HepG2 (cell line): ENCODE measurements around the gene VPS13C. TPM values are rescaled to one million over a fixed set of nuclear protein-coding genes. Genes with fewer than 3 reads are reported as not detected.

Experiments used
- ATAC-seq: fragments of 200-7000 bp; cut with Tn5 transposase; 3 replicates; pipeline ENCODE4 v1.9.1; 2020; ENCODE audit warnings: mild to moderate bottlenecking, moderate library complexity
- BruUV-seq: library from RNA; stranded (reverse); fragments of 400-500 nt; replicated peaks from 2 replicates; lab custom pipeline; 2021; lab: Mats Ljungman, UMichigan
- CTCF ChIA-PET: fragments of 300-600 bp; formaldehyde crosslinking; extraction: SDS; loops from one replicate; lab custom pipeline; 2021; ENCODE audit warnings: low total read pairs, inconsistent platforms, low intra/inter-chr PET ratio; lab: Yijun Ruan, JAX
- POLR2A ChIA-PET: fragments of 350-600 bp; sonication (Branson Sonifier 250); formaldehyde crosslinking; loops from one replicate; lab custom pipeline; 2020; ENCODE audit warnings: antibody characterized with exemption, inconsistent platforms; lab: Yijun Ruan, JAX
- DNase-seq: peaks from one replicate; pipeline ENCODE4 v3.0.0-alpha.2; 2015; ENCODE audit warnings: low spot score
- FAIRE-seq: peaks from 3 replicates; lab custom pipeline; 2011; peaks lifted over from hg19 to GRCh38; lab: Jason Lieb, UNC
- H2AFZ ChIP-seq: one replicate; pipeline ENCODE4 v1.6.1; 2011; ENCODE audit warnings: low read length, inconsistent platforms
- H3K27ac ChIP-seq: fragments of 300-600 bp; 3 replicates; pipeline ENCODE4 v1.8.0; 2011; ENCODE audit warnings: mixed run types, mild to moderate bottlenecking, mixed read lengths, low read length, inconsistent platforms; ENCODE audit not compliant: insufficient read depth; ENCODE audit errors: extremely low read length
- H3K27me3 ChIP-seq, 2 experiments: fragments of 200-600 bp in 1 of 2; 2 replicates in 1 of 2; 3 replicates in 1 of 2; pipeline versions ENCODE4 v1.6.0 to v1.8.0; 2011; ENCODE audit warnings: low read length in 2 of 2, mild to moderate bottlenecking in 2 of 2, moderate library complexity in 2 of 2, inconsistent platforms in 1 of 2; ENCODE audit not compliant: insufficient read depth in 2 of 2, control insufficient read depth in 1 of 2
- H3K36me3 ChIP-seq, 2 experiments: fragments of 200-600 bp in 1 of 2; replicated peaks in 1 of 2; 2 replicates in 1 of 2; 3 replicates in 1 of 2; pipeline versions ENCODE4 v1.5.1 to v1.8.0; 2011; ENCODE audit warnings: low read length in 2 of 2, inconsistent platforms in 1 of 2; ENCODE audit not compliant: insufficient read depth in 2 of 2, control insufficient read depth in 1 of 2
- H3K4me1 ChIP-seq: 2 replicates; pipeline ENCODE4 v1.5.1; 2012; ENCODE audit warnings: low read length, inconsistent platforms; ENCODE audit not compliant: insufficient read depth
- H3K4me2 ChIP-seq: 2 replicates; pipeline ENCODE4 v1.6.0; 2011; ENCODE audit warnings: low read depth, low read length, inconsistent platforms
- H3K4me3 ChIP-seq, 3 experiments: fragments of 200-600 bp in 1 of 3; sonication (generic), shearing (Covaris generic) in 1 of 3; replicated peaks in 1 of 3; 2 replicates each; pipeline ENCODE4 v1.5.1; 2011 to 2016; ENCODE audit warnings: low read length in 3 of 3, inconsistent platforms in 2 of 3, low read depth in 2 of 3, mild to moderate bottlenecking in 2 of 3, control low read depth in 1 of 3, mixed read lengths in 1 of 3; ENCODE audit not compliant: insufficient read depth in 1 of 3
- H3K79me2 ChIP-seq: one replicate; pipeline ENCODE4 v1.6.1; 2011; ENCODE audit warnings: low read length, inconsistent platforms; ENCODE audit not compliant: insufficient read depth
- H3K9ac ChIP-seq: 2 replicates; pipeline ENCODE4 v1.6.0; 2011; ENCODE audit warnings: mild to moderate bottlenecking, low read depth, low read length, inconsistent platforms; ENCODE audit not compliant: insufficient read depth
- H3K9me3 ChIP-seq: 2 replicates; pipeline ENCODE4 v1.5.1; 2012; ENCODE audit warnings: mild to moderate bottlenecking, low read length
- H4K20me1 ChIP-seq: 2 replicates; pipeline ENCODE4 v1.6.0; 2011; ENCODE audit warnings: inconsistent platforms, mild to moderate bottlenecking, low read length, moderate library complexity; ENCODE audit not compliant: insufficient read depth
- DBP ChIP-seq: sonication (generic); formaldehyde crosslinking; IDR thresholded peaks from 2 replicates; pipeline ENCODE4 v1.4.0; 2020; ENCODE audit warnings: missing genetic modification reagents; ENCODE audit errors: not compliant biosample characterization
- FOXO4 ChIP-seq: sonication (generic); formaldehyde crosslinking; conservative IDR thresholded peaks from 2 replicates; pipeline ENCODE4 v1.8.1; 2023; ENCODE audit warnings: missing genetic modification reagents
- HOMEZ ChIP-seq: IDR thresholded peaks from 2 replicates; pipeline ENCODE4 v1.6.1; 2016; ENCODE audit warnings: low read depth
- JUND ChIP-seq: sonication (generic); formaldehyde crosslinking; IDR thresholded peaks from 2 replicates; pipeline ENCODE4 v1.8.0; 2022; ENCODE audit warnings: mild to moderate bottlenecking, missing genetic modification reagents
- KLF9 ChIP-seq: IDR thresholded peaks from 2 replicates; pipeline ENCODE4 v1.6.1; 2016; ENCODE audit warnings: low read depth
- MAZ ChIP-seq, 2 experiments: sonication (generic) in 1 of 2; formaldehyde crosslinking in 1 of 2; IDR thresholded peaks; 2 replicates each; pipeline versions ENCODE4 v1.5.0 to v1.6.1; 2012 to 2020; ENCODE audit warnings: low read depth in 2 of 2, mild to moderate bottlenecking in 2 of 2, borderline replicate concordance in 1 of 2, improper control_type of control experiment in 1 of 2, low read length in 1 of 2, missing genetic modification reagents in 1 of 2, moderate library complexity in 1 of 2
- NFIB ChIP-seq: sonication (generic); formaldehyde crosslinking; IDR thresholded peaks from 2 replicates; pipeline ENCODE4 v1.9.0; 2021; ENCODE audit warnings: missing genetic modification reagents, mild to moderate bottlenecking, borderline replicate concordance
- NR1H2 ChIP-seq: sonication (generic); formaldehyde crosslinking; IDR thresholded peaks from 2 replicates; pipeline ENCODE4 v1.8.1; 2022; ENCODE audit warnings: low read depth, missing genetic modification reagents, borderline replicate concordance
- PPARG ChIP-seq: conservative IDR thresholded peaks from 2 replicates; pipeline ENCODE4 v1.6.1; 2016; ENCODE audit warnings: missing biosample characterization, missing genetic modification reagents
- REPIN1 ChIP-seq: sonication (generic); formaldehyde crosslinking; IDR thresholded peaks from 2 replicates; pipeline ENCODE4 v1.8.0; 2022; ENCODE audit warnings: missing genetic modification reagents, low read depth, mild to moderate bottlenecking, borderline replicate concordance
- RFX3 ChIP-seq: IDR thresholded peaks from 2 replicates; pipeline ENCODE4 v1.6.1; 2016; ENCODE audit warnings: missing biosample characterization, missing genetic modification reagents
- RXRA ChIP-seq: sonication (generic); formaldehyde crosslinking; IDR thresholded peaks from 2 replicates; pipeline ENCODE4 v1.5.1; 2020; ENCODE audit warnings: missing genetic modification reagents
- RXRB ChIP-seq: IDR thresholded peaks from 2 replicates; pipeline ENCODE4 v1.6.1; 2016; ENCODE audit warnings: borderline replicate concordance, missing genetic modification reagents, missing compliant biosample characterization
- TGIF2 ChIP-seq: IDR thresholded peaks from 2 replicates; pipeline ENCODE4 v1.6.1; 2016; ENCODE audit warnings: control low read depth, missing compliant biosample characterization
- THRA ChIP-seq: sonication (generic); formaldehyde crosslinking; IDR thresholded peaks from 2 replicates; pipeline ENCODE4 v1.4.0; 2020; ENCODE audit warnings: missing genetic modification reagents, borderline replicate concordance
- TRIM22 ChIP-seq: fragments of 450-650 bp; IDR thresholded peaks from 2 replicates; pipeline ENCODE4 v1.6.1; 2017
- ZIK1 ChIP-seq: sonication (generic); formaldehyde crosslinking; IDR thresholded peaks from 2 replicates; pipeline ENCODE4 v1.5.0; 2020; ENCODE audit warnings: mild to moderate bottlenecking, low read depth, missing genetic modification reagents, borderline replicate concordance
- ZNF615 ChIP-seq: sonication (generic); formaldehyde crosslinking; IDR thresholded peaks from 2 replicates; pipeline ENCODE4 v1.5.0; 2020; ENCODE audit warnings: mild to moderate bottlenecking, missing genetic modification reagents, borderline replicate concordance
- WGBS: methylation state at CpG from one replicate; pipeline ENCODE4 v1.1.6; 2017; ENCODE audit warnings: low lambda C conversion rate; 5-methylcytosine and 5-hydroxymethylcytosine counted together
- in situ Hi-C: cut with HindIII; loops from 2 replicates; pipeline ENCODE4 v1.10.0; 2017; ENCODE audit warnings: low pct_unique_long_range_greater_than_20kb; ENCODE audit not compliant: extremely low pct_ligation_motif_present
- intact Hi-C: fragments of 100-400 bp; cut with micrococcal nuclease; formaldehyde crosslinking; loops from one replicate; pipeline ENCODE4 v1.10.0; 2022; ENCODE audit not compliant: unreplicated experiment
- polyA plus RNA-seq, 8 experiments: library from polyadenylated mRNA; depleted of rRNA in 3 of 8; stranded (reverse) in 7 of 8; unstranded in 1 of 8; fragments of >200 nt; fragmentation: Illumina TruSeq in 4 of 8; extraction: Trizol in 4 of 8; gene quantifications; 2 replicates each; pipeline versions ENCODE4 v1.2.1 to v1.2.3, GENCODE V29; 2011 to 2016; ENCODE audit warnings: low read depth in 4 of 8, missing spikeins in 1 of 8, mixed read lengths in 1 of 8; ENCODE audit not compliant: insufficient read depth in 1 of 8
- total RNA-seq, 5 experiments: library from RNA; depleted of rRNA; stranded (reverse); fragments of >200 nt; fragmentation: Illumina TruSeq; extraction: Trizol; gene quantifications; 2 replicates each; pipeline ENCODE4 v1.2.3, GENCODE V29; 2016; ENCODE audit warnings: low read depth in 1 of 5

Gene VPS13C
- total and polyA plus RNA-seq, 2 of the 13 experiments (the other 11 are each of a cell fraction or from before 2014, with no cell fraction given), result 10.9 to 26.8 TPM

GRCh38 chr15:62093809-62094208 is 33.6 kb upstream of the VPS13C start:
- Histone ChIP-seq H4K20me1 (no peaks in the 10 kb centered on the region), H3K36me3 (no peaks in the 10 kb centered on the region), H3K4me1 (no peaks in the 10 kb centered on the region), H3K9me3 (no peaks in the 10 kb centered on the region), H3K4me2 (no peak overlapping the region), H3K4me3 (no peak overlapping the region), H3K9ac (no peak overlapping the region), H3K79me2 (no peaks in the 10 kb centered on the region), H2AFZ (no peak overlapping the region), H3K27me3 (peaks cover 0 to 16% of the 10 kb centered on the region in 2 experiments; a peak in 1 of 5 replicates), H3K27ac (no peak overlapping the region)
- ChIA-PET POLR2A (no interaction called here), CTCF (no interaction called here)
- intact Hi-C loops (no loop called here), in situ Hi-C loops (no loop called here)
- WGBS, result 7% methylated on average over 5 of the region's 5 CpGs
- DNase-seq (no peak), ATAC-seq (no peak), FAIRE-seq (no peak)
- TF ChIP-seq ZNF615 (CRISPR knock-in tag) (no peak), RXRB (CRISPR knock-in tag) (no peak), THRA (CRISPR knock-in tag) (no peak), KLF9 (CRISPR knock-in tag) (no peak), NFIB (CRISPR knock-in tag) (no peak), REPIN1 (CRISPR knock-in tag) (no peak), TGIF2 (CRISPR knock-in tag) (no peak), TRIM22 (no peak), RXRA (no peak), MAZ (IDR thresholded peaks at IDR 0.05; ENCODE audit: borderline replicate concordance, low read depth, low read length) (no peak), MAZ (CRISPR knock-in tag; IDR thresholded peaks at IDR 0.05; ENCODE audit: low read depth) (no peak), DBP (CRISPR knock-in tag) (no peak), FOXO4 (CRISPR knock-in tag) (no peak), RFX3 (CRISPR knock-in tag) (no peak), HOMEZ (no peak), JUND (CRISPR knock-in tag) (no peak), NR1H2 (no peak), PPARG (CRISPR knock-in tag) (no peak), ZIK1 (CRISPR knock-in tag) (no peak)
- no TSS peak for BruUV-seq
